Measurements from ENCODE around the gene KRTAP4-5.
"Not testable (repeated sequence)": the region's sequence is repeated elsewhere in the genome, so short reads cannot be mapped to it uniquely, and the experiment has no call there.

The KRTAP4-5 gene

GRCh38 chr17:41125064-41125463 lies 24.6 kb downstream of the KRTAP4-5 start:
- Histone ChIP-seq H4K20me1 (ENCODE audit: insufficient read depth) (no peaks in the 10 kb centered on the region), H3K4me3 (IDR thresholded peaks at IDR 0.05; ENCODE audit: insufficient read depth, low read depth, low read length) (no peak overlapping the region)

DNA sequence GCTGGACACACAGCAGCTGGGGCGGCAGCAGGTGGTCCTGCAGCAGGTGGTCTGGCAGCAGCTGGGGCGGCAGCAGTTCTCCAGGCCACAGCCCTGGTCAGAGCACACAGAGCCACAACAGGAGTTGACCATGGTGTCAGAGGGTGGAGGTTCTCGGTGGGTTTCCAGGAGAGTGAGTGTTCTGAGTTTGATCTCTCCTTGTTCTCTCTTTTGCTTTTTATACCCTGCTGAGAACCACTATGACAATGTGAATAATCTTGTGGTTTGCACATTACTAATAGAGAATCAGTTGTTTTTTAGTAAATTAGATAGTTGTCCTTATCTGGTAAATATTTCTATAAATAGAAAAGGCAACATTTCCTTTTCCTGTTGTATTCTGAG lies 25.6 kb downstream of the KRTAP4-5 start, which contains the start of gene KRTAP4-12:
KRTAP4-12 (minus strand) TSS at position 192 of the 381 bp plus-strand sequence; CDS start at position 132, 60 bp downstream.
- not testable (repeated sequence) for H3K27ac ChIP-seq; H3K79me2 ChIP-seq (ENCODE audit: insufficient read depth, low read depth); H3K36me3 ChIP-seq (ENCODE audit: insufficient read depth); H3K9ac ChIP-seq; H4K20me1 ChIP-seq (ENCODE audit: insufficient read depth); H3K4me2 ChIP-seq; H3K4me1 ChIP-seq (ENCODE audit: low read depth, poor library complexity, severe bottlenecking); H3K27me3 ChIP-seq (ENCODE audit: insufficient read depth, low read depth); H2AFZ ChIP-seq (ENCODE audit: low read depth); H3K4me3 ChIP-seq (IDR thresholded peaks at IDR 0.05; ENCODE audit: insufficient read depth, low read depth, low read length)

More at GRCh38 chr17:41125064-41125463, 24.6 kb downstream of the KRTAP4-5 start:
- Histone ChIP-seq H3K79me2 (ENCODE audit: insufficient read depth, low read depth) (no peaks in the 10 kb centered on the region), H3K9ac (no peak overlapping the region), H3K27ac (no peak overlapping the region), H3K4me2 (no peak overlapping the region), H2AFZ (ENCODE audit: low read depth) (no peak overlapping the region), H3K27me3 (ENCODE audit: insufficient read depth, low read depth) (no peaks in the 10 kb centered on the region), H3K36me3 (ENCODE audit: insufficient read depth) (no peaks in the 10 kb centered on the region), H3K4me1 (ENCODE audit: low read depth, poor library complexity, severe bottlenecking) (no peaks in the 10 kb centered on the region)
- TF ChIP-seq CTCF (conservative IDR thresholded peaks at IDR 0.05; ENCODE audit: low read depth, low read length), result no peak

DNA sequence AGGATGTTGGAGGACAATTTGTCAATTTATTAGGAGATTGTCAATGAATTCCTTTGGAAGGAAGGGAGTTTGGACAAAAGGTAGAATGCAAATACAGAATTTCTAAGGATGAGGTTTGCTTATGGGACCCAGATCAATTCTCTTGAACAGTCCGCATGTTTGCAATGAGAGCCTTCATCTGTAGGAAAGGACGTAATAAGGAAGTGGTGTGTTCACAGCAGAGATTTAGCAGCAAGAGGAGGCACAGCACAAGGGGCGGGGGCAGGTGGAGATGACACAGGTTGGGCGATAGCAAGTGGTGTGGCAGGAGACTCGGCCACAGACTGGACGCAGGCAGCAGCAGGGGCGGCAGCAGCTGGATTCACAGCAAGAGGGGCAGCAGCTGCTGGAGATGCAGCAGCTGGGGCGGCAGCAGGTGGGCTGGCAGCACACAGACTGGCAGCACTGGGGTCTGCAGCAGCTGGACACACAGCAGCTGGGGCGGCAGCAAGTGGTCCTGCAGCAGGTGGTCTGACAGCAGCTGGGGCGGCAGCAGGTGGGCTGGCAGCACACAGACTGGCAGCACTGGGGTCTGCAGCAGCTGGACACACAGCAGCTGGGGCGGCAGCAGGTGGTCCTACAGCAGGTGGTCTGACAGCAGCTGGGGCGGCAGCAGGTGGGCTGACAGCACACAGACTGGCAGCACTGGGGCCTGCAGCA lies 26.2 kb downstream of the KRTAP4-5 start:
- H2AFZ ChIP-seq (ENCODE audit: low read depth); H3K4me2 ChIP-seq; H4K20me1 ChIP-seq (ENCODE audit: insufficient read depth); H3K9ac ChIP-seq; H3K27me3 ChIP-seq (ENCODE audit: insufficient read depth, low read depth); H3K4me1 ChIP-seq (ENCODE audit: low read depth, poor library complexity, severe bottlenecking); H3K4me3 ChIP-seq (IDR thresholded peaks at IDR 0.05; ENCODE audit: insufficient read depth, low read depth, low read length); H3K36me3 ChIP-seq (ENCODE audit: insufficient read depth); H3K79me2 ChIP-seq (ENCODE audit: insufficient read depth, low read depth); H3K27ac ChIP-seq: not testable (repeated sequence)

- no peaks in the 10 kb centered on the region for H3K79me2 ChIP-seq (ENCODE audit: insufficient read depth, low read depth)
- no peaks in the 10 kb centered on the region for H4K20me1 ChIP-seq (ENCODE audit: insufficient read depth)
- TF ChIP-seq CTCF (conservative IDR thresholded peaks at IDR 0.05; ENCODE audit: low read depth, low read length), result no peak
- H3K36me3 ChIP-seq (ENCODE audit: insufficient read depth), result no peaks in the 10 kb centered on the region
- no peak overlapping the region for H2AFZ ChIP-seq (ENCODE audit: low read depth)
- H3K4me3 ChIP-seq (IDR thresholded peaks at IDR 0.05; ENCODE audit: insufficient read depth, low read depth, low read length), result no peak overlapping the region
- no peak overlapping the region for H3K27ac ChIP-seq
- H3K4me1 ChIP-seq (ENCODE audit: low read depth, poor library complexity, severe bottlenecking), result no peaks in the 10 kb centered on the region
- no peak overlapping the region for H3K4me2 ChIP-seq
- no peaks in the 10 kb centered on the region for H3K27me3 ChIP-seq (ENCODE audit: insufficient read depth, low read depth)
- no peak overlapping the region for H3K9ac ChIP-seq
Measured at GRCh38 chr17:41121742-41122141, 27.9 kb downstream of the KRTAP4-5 start.

DNA sequence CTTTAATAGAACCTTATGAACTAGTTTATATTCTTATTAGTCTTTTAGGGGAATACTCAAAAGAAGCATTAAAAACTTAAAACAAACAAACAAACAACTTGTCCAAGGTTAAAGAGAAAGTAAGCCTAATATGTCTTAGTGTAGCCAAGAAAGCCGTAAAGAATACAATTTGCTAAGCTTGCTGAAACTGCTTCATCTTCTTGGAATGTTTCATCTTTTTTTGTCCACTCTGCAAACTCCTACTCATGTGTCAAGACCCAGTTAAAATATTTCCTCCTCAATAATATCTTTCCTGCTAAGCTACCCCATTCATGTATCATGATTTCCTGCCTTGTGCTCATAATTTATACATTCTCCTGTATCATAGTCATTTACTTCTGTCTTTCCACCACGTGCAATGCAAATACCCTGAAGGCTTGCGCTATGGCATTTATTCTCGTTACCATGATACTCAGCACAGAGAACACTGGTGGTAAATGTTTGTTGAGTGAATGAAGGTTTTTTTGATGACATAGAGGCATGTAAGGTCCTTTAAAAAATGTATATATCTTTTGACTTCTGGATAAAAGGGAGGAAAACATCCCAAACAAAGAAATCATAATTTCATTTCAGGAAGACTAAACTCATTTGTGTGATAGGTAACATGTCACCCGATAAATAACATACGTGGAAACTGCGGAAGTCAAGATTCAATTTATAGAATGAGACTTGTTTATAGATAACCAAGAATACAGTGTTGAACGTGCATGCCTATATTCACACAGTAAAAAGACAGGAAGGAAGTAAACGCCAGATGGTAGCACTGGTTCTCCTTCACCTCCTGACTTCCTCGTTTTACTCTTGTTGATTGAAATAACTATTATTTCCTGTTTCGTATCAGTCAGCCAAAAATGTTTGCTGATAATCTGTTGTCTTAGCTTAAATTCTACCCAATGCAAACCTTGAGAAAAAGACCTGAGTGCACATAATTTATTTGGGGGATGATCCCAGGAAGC lies 29.6 kb downstream of the KRTAP4-5 start:
- not testable (repeated sequence) for H3K4me1 ChIP-seq (ENCODE audit: low read depth, poor library complexity, severe bottlenecking); H3K27ac ChIP-seq; H3K27me3 ChIP-seq (ENCODE audit: insufficient read depth, low read depth); H3K4me2 ChIP-seq; H3K79me2 ChIP-seq (ENCODE audit: insufficient read depth, low read depth); H2AFZ ChIP-seq (ENCODE audit: low read depth); H3K9ac ChIP-seq; H4K20me1 ChIP-seq (ENCODE audit: insufficient read depth); H3K36me3 ChIP-seq (ENCODE audit: insufficient read depth); H3K4me3 ChIP-seq (IDR thresholded peaks at IDR 0.05; ENCODE audit: insufficient read depth, low read depth, low read length)

Data from KMS-11 (cell line).